DOHH2 (cell line): Measurements from ENCODE around the gene DGKE.

Source experiments
- H3F3A ChIP-seq: fragments of 200-600 bp; sonication (generic), shearing (Covaris generic); 2 replicates; pipeline ENCODE4 v1.6.0; 2016; ENCODE audit warnings: antibody characterized with exemption, mild to moderate bottlenecking; ENCODE audit not compliant: control insufficient read depth, insufficient read depth
- H3K27ac ChIP-seq: fragments of 200-600 bp; sonication (generic); 2 replicates; pipeline ENCODE4 v1.5.1; 2014; ENCODE audit warnings: low read depth, mild to moderate bottlenecking, low read length, moderate library complexity
- H3K27me3 ChIP-seq: fragments of 200-600 bp; sonication (generic); 2 replicates; pipeline ENCODE4 v1.6.1; 2014; ENCODE audit warnings: mild to moderate bottlenecking, low read length, mixed read lengths; ENCODE audit not compliant: control insufficient read depth
- H3K36me3 ChIP-seq: fragments of 200-600 bp; sonication (generic); 2 replicates; pipeline ENCODE4 v1.6.1; 2014; ENCODE audit warnings: mild to moderate bottlenecking, low read length, moderate library complexity, mixed read lengths; ENCODE audit not compliant: control insufficient read depth
- H3K4me1 ChIP-seq: fragments of 200-600 bp; sonication (generic); 2 replicates; pipeline ENCODE4 v1.6.1; 2014; ENCODE audit warnings: mild to moderate bottlenecking, low read length, mixed read lengths; ENCODE audit not compliant: control insufficient read depth
- H3K4me2 ChIP-seq: fragments of 200-600 bp; sonication (generic); 2 replicates; pipeline ENCODE4 v1.6.0; 2014; ENCODE audit warnings: mild to moderate bottlenecking, low read length, moderate library complexity
- H3K4me3 ChIP-seq: fragments of 200-600 bp; sonication (generic); 2 replicates; pipeline ENCODE4 v1.5.1; 2014; ENCODE audit warnings: mild to moderate bottlenecking, low read length, mixed read lengths
- H3K79me2 ChIP-seq: fragments of 200-600 bp; sonication (generic); 2 replicates; pipeline ENCODE4 v1.6.1; 2014; ENCODE audit warnings: mild to moderate bottlenecking, low read length, mixed read lengths; ENCODE audit not compliant: control insufficient read depth
- H3K9me2 ChIP-seq: fragments of 200-600 bp; sonication (generic); replicated peaks from 2 replicates; pipeline ENCODE4 v1.6.1; 2014; ENCODE audit warnings: mild to moderate bottlenecking, low read length, mixed read lengths; ENCODE audit not compliant: control insufficient read depth
- H3K9me3 ChIP-seq: fragments of 200-600 bp; sonication (generic); 2 replicates; pipeline ENCODE4 v1.6.1; 2014; ENCODE audit warnings: antibody characterized with exemption, low read length, mixed read lengths; ENCODE audit not compliant: control insufficient read depth, insufficient read depth
- H4K20me1 ChIP-seq: fragments of 200-600 bp; sonication (generic); 2 replicates; pipeline ENCODE4 v1.6.0; 2014; ENCODE audit warnings: low read depth, mild to moderate bottlenecking, antibody characterized with exemption, low read length, moderate library complexity; ENCODE audit not compliant: control insufficient read depth, insufficient read depth
- CTCF ChIP-seq: fragments of 200-600 bp; sonication (generic); IDR thresholded peaks from one replicate; pipeline ENCODE4 v1.5.1; 2014; ENCODE audit warnings: antibody characterized with exemption, mild to moderate bottlenecking, low read depth, low read length; ENCODE audit not compliant: poor library complexity, severe bottlenecking
- EZH2phosphoT487 ChIP-seq: fragments of 200-600 bp; sonication (generic); IDR thresholded peaks from 2 replicates; pipeline ENCODE4 v1.6.1; 2017; ENCODE audit warnings: borderline replicate concordance, mild to moderate bottlenecking, antibody characterized with exemption, low read length, moderate library complexity, mixed read lengths

The DGKE gene

GRCh38 chr17:56810891-56811775 is 22.8 kb upstream of the DGKE start:
- Histone ChIP-seq H3K9me3 (no peaks in the 10 kb centered on the region), H3K4me3 (no peak overlapping the region), H3K4me2 (no peak overlapping the region), H3K9me2 (no peaks in the 10 kb centered on the region), H4K20me1 (no peaks in the 10 kb centered on the region), H3F3A (no peaks in the 10 kb centered on the region), H3K27me3 (peaks cover 17% of the 10 kb centered on the region), H3K79me2 (no peaks in the 10 kb centered on the region), H3K27ac (no peak overlapping the region), H3K4me1 (no peaks in the 10 kb centered on the region), H3K36me3 (no peaks in the 10 kb centered on the region)
- no peak for TF ChIP-seq EZH2phosphoT487

GRCh38 chr17:56812901-56813388 is 21.0 kb upstream of the DGKE start:
- no peak overlapping the region for H3K27ac ChIP-seq
- no peaks in the 10 kb centered on the region for H3K9me3 ChIP-seq

GRCh38 chr17:56815711-56816110 is 18.2 kb upstream of the DGKE start:
- H3K4me3 ChIP-seq: no peak overlapping the region
- H3K27ac ChIP-seq: no peak overlapping the region
- TF ChIP-seq EZH2phosphoT487 (no peak), CTCF (no peak)
- H3F3A ChIP-seq: no peaks in the 10 kb centered on the region
- H3K27me3 ChIP-seq: peaks cover 20% of the 10 kb centered on the region
- H3K79me2 ChIP-seq: no peaks in the 10 kb centered on the region
- no peaks in the 10 kb centered on the region for H3K36me3 ChIP-seq
- no peaks in the 10 kb centered on the region for H4K20me1 ChIP-seq
- no peaks in the 10 kb centered on the region for H3K4me1 ChIP-seq
- no peak overlapping the region for H3K4me2 ChIP-seq
- no peaks in the 10 kb centered on the region for H3K9me2 ChIP-seq
- no peaks in the 10 kb centered on the region for H3K9me3 ChIP-seq

More at GRCh38 chr17:56812901-56813388, 21.0 kb upstream of the DGKE start:
- no peaks in the 10 kb centered on the region for H3K36me3 ChIP-seq
- no peaks in the 10 kb centered on the region for H3K4me1 ChIP-seq
- no peak overlapping the region for H3K4me2 ChIP-seq
- H4K20me1 ChIP-seq: no peaks in the 10 kb centered on the region
- H3K4me3 ChIP-seq: no peak overlapping the region
- peaks cover 20% of the 10 kb centered on the region for H3K27me3 ChIP-seq
- no peaks in the 10 kb centered on the region for H3K9me2 ChIP-seq
- TF ChIP-seq EZH2phosphoT487: no peak
- no peaks in the 10 kb centered on the region for H3F3A ChIP-seq
- H3K79me2 ChIP-seq: no peaks in the 10 kb centered on the region

GRCh38 chr17:56817066-56817465 is 16.9 kb upstream of the DGKE start:
- no peaks in the 10 kb centered on the region for H3F3A ChIP-seq
- no peaks in the 10 kb centered on the region for H3K9me2 ChIP-seq
- no peaks in the 10 kb centered on the region for H3K36me3 ChIP-seq
- H3K4me2 ChIP-seq: no peak overlapping the region
- no peak overlapping the region for H3K27ac ChIP-seq
- H3K4me1 ChIP-seq: peaks cover 8% of the 10 kb centered on the region
- H3K27me3 ChIP-seq: peaks cover 20% of the 10 kb centered on the region
- H3K4me3 ChIP-seq: no peak overlapping the region
- no peaks in the 10 kb centered on the region for H3K9me3 ChIP-seq
- no peaks in the 10 kb centered on the region for H4K20me1 ChIP-seq
- H3K79me2 ChIP-seq: no peaks in the 10 kb centered on the region
- TF ChIP-seq EZH2phosphoT487: no peak
- no peak for TF ChIP-seq CTCF
